GM19099 (cell line): ENCODE results near the gene HEG1.

Experiments used
- POLR2A ChIP-seq: IDR thresholded peaks from 3 replicates; pipeline ENCODE4 v1.6.1; 2011; ENCODE audit warnings: low read depth; ENCODE audit not compliant: insufficient read length; ENCODE audit errors: extremely low read depth

The HEG1 gene

DNA sequence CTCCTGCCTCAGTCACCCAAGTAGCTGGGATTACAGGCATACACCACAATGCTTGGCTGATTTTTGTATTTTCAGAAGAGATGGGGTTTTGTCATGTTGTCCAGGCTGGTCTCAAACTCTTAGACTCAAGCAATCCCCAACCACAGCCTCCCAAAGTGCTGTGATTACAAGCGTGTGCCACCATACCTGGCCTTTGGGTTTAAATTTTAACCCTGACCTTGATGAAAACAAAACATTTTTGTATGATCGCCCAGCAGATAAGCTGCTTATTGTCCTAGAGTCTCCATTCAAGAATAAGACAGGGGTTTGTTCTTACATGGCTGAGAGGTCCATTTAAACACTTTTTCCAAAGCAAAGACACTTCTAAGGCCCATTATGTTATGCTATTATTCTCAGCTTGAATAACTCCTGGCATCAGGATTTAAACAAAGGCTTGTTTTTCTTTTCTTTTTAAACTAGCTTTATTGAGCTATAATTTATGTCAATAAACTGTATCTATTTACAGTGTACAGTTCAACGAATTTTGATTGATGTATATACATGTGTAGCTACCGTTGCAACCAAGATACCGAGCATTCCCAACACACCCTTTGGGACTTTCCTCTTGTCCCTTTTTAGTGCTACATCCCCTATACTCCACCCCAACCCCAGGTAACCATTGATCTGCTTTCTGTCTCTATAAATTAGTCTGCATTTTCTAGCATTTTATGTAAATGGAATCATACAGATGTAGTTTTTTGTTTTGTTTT, 119.8 kb downstream of the HEG1 start:
- no peak for TF ChIP-seq POLR2A

DNA sequence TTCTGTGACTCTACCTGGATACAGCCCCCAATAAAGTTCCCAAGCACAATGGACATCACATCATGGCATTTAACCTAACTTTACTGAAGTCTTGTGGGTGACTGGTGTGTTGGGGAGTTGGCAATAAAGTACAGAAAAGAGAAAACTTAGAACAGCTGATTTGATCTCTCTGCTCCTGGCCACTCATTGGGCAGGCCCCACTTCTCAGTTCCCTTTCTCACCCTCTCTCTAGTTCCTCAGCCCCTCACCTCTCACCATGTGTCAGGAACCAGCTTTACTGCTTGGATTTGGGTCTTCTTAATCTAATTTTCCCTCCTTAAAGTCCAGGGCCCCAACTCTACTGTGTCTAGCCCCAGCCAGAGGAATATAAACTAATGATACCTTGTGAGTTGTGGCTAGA, 120.5 kb downstream of the HEG1 start:
- no peak for TF ChIP-seq POLR2A

DNA sequence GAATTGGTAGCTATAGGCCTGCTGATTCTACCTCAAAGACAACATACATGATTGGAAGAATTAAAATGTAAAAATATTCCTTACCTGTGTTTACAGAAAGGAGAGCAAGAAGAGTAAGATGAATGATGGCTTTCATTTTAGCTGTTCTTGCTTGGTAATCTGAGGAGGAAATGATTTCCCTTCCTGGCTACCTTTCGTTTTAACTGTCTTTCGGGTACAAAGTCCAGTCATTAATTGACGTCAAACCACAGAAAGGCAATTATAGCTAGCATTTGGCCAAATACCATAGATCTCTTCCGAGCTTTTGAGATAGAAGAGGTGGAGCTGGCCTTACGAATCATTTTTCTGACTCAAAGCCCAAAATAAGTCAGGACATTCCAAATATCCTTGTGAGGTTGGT, 121.2 kb downstream of the HEG1 start, which contains the start of gene MUC13:
MUC13 (minus strand) TSS at position 175 of the 400 bp plus-strand sequence; CDS start at position 136, 39 bp downstream.
- no peak for TF ChIP-seq POLR2A

DNA sequence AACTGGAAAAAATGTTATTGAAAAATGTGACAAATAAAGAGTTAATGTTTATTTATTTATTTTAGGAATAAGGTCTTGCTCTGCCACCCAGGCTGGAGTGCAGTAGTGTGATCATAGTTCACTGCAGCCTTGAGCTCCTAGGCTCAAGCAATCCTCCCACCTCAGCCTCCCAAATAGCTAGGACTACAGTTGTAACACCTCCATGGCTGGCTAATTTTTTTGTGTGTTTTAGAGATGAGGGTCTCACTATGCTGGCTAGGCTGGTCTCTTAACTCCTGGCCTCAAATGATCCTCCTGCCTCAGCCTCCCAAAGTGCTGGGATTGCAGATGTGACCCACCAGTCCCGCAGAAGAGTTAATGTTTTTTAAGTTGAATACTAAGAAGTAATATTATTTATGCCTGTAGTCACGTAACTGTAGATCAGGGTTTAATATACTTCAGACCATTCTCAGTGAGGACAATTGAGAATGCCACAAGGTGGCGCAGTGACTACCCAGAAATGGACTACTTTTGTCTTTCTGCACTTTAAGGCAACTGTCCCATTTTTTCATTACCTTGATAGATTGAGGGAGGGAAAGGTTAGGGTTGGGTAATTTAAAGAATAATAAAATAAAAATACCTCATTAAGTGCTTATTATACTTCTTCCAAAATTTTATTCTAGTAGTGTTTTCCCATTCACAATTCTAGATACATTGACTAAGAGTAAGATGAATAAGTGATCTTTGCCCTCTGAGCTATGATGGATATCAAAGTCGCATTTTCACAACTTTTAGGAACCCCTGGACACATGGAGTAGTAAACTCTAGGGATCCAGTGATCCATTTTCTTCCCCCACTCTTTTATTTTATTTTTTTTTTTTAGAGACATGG, 127.2 kb downstream of the HEG1 start:
- TF ChIP-seq POLR2A: no peak

DNA sequence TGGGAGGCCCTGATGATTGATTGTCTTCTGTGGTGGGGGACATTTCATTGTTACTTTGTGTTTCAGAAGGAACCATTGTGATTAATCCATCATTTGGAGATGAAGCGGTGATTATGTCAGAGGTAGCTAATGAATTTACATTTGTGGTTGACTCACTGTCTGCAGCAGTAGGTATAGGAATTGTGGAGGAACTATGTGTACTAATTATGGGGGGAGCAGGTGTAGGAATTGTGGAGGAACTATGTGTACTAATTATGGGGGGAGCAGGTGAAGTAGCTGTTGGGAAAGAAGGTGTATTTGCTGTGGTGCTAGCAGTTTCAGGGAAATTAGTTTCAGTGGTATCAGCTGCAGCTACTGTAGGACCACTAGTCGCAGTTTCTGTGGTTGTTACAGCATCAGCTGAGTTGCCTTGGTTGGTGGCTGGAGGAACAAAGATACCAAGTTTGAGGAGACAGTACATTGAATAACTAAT, 128.2 kb downstream of the HEG1 start:
- TF ChIP-seq POLR2A: no peak

DNA sequence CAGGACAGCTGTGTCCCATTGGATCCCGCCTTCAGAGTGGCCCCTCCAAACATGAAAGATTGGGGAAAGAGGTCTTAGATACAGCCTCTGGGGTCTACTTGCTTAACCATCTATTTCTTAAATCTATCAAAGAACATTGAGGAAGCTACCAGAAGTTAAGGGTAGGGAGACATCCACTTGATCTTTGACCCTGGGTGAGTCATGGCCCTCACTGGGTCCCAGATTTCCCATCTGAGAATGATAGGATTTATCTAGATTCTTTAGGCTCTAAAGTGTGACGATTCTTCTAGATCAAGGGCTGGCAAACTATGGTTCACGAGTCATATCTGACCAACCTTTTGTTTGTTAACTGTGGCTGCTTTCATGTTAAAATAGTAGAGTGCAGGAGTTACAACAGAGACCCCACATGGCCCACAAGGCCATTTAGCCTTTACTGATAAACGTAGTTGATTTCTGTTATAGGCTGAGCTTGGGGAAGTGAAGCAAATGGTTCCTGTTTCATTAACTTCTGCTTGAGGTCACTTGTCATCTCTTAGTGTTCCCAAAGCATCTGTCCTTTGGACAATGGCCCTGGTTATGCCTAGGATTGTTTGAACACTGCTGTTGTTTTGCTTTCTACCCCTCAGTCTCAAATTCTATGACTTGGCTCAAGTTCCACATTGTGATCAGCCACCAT, 129.2 kb downstream of the HEG1 start:
- TF ChIP-seq POLR2A: no peak

DNA sequence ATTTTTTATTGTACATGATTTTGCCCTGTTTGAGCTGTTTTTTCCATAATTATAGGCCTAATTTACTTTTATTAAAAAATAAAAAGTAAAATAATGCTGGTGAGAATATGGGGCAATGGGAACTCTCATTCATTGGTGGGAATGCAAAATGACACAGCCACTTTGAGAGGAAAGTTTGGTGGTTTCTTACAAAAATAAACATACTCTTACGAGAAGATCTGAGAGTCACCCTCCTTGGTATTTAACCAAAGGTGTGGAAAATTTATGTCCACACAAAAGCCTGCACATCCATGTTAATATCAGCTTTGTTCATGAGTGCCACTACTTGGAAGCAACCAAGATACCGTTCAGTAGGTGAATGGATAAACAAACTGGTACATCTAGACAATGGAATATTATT, 131.1 kb downstream of the HEG1 start:
- no peak for TF ChIP-seq POLR2A

DNA sequence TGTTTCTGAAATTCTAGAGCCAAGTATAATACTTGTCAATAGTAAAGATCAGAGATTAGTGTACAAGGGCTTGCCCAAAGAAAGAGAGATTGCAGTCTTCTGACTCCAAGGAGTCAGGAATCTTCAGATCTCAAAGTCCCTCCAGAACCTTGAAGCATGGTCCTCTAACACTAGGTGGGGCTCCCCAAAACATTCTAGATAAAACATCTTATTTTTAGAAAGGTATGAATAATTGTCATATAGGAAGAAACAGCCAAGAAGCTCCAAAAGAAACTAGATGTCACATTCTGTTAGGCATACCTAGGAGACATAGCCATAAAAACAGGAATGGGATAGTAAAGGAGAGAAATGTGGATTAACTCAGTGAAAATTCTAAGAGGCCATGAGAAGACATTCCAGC, 132.0 kb downstream of the HEG1 start:
- TF ChIP-seq POLR2A: no peak

DNA sequence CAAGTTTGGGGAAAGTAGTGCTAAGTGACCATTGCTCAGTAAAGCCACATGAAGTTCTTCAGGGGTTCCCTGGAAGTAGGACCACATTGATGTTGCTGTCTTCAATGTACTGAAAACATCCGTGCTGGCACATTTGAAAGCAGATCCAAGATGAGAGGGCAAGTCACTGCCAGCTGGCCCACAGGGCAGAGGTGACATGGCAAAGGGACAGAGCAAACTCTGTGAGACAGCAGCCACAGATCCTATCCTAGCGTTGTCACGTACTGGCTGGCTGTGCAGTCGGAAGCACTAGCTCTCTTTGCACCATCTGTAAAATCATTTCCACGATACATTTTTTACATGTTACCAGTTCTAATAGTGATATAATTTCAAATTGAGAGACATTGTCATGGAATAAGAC, 135.1 kb downstream of the HEG1 start:
- TF ChIP-seq POLR2A: no peak

DNA sequence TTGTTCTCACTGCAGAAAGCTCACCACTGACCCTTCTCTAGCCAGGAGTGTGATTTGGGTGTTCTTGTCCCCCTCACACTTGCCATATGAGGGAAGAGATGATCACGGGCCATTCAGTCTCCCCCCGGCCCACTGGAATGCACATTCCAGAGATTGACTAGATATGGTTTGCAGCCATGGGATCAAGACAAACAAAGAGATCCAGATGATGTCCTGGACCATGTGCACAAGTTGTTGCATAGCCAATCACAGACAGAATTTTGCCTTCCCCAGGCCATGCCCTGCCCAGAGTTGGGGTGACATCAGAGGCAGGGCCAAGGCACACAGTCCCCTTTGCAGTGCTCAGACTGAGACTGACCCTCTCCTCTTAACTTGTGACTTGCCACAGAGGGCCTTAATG, 136.0 kb downstream of the HEG1 start:
- no peak for TF ChIP-seq POLR2A

DNA sequence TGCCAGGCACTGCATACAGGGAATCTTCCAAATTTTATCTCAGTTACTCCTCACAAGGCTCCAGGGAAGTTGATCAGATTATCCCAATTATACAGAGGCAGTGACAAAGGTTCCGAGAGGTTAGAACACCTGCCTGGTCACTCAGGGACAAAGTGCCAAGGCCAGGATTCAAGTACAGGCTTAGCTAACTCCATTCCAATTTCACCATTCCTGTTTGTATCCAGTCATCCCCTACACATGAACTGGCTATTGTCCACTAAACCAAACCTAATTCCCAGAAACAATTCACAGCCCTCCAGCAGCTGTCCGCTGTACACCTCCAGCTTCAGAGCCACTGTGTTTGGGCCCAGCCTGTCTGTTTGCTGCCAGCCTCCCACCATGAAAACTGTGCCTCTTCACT, 137.3 kb downstream of the HEG1 start:
- no peak for TF ChIP-seq POLR2A

DNA sequence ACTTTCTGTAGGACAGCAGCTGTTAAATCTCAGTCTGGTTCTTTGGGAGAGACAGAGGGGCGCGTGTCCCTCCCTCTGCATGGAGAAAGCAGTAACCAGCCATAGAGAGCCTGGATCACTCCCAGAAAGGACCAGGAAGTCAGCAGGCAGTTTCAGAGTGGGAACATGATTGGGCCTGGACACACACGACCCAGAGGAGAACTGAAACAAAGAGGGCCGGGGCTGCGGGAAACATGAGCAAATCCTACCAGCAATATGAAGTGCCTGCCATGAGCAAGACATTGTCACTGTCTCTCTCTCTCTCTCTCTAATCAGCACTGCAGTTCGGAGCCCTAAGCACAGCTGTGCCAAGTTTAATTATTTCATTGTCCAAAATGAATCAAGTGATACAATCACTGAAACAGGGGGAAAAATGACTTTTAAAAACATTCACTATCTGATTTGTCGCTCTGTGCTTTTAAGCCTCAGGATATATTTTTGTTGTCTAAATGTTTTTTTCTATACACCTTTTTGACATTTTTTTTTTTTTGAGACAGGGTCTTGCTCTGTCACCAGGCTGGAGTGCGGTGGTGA, 138.9 kb downstream of the HEG1 start:
- no peak for TF ChIP-seq POLR2A
